KG1 (cell line): Measurements from ENCODE around the gene SMG6.
"Not testable (repeated sequence)": the region's sequence is repeated elsewhere in the genome, so short reads cannot be mapped to it uniquely, and the experiment has no call there.

ENCODE experiments used
- DNase-seq: peaks from one replicate; lab custom pipeline; 2025; lab: John Stamatoyannopoulos, UW

The SMG6 gene

GRCh38 chr17:2303204-2304188 is at the start of gene SMG6, which contains the start of gene SRR:
SMG6 (minus strand) TSS chr17:2303785; CDS start chr17:2303720, 65 bp downstream.
SRR (plus strand) TSS chr17:2303950; CDS start chr17:2315561, 11,611 bp downstream.
- DNase-seq, result peak; percentile 47

GRCh38 chr17:2351269-2351668 is 47.7 kb upstream of the SMG6 start:
- DNase-seq, result no peak

DNA sequence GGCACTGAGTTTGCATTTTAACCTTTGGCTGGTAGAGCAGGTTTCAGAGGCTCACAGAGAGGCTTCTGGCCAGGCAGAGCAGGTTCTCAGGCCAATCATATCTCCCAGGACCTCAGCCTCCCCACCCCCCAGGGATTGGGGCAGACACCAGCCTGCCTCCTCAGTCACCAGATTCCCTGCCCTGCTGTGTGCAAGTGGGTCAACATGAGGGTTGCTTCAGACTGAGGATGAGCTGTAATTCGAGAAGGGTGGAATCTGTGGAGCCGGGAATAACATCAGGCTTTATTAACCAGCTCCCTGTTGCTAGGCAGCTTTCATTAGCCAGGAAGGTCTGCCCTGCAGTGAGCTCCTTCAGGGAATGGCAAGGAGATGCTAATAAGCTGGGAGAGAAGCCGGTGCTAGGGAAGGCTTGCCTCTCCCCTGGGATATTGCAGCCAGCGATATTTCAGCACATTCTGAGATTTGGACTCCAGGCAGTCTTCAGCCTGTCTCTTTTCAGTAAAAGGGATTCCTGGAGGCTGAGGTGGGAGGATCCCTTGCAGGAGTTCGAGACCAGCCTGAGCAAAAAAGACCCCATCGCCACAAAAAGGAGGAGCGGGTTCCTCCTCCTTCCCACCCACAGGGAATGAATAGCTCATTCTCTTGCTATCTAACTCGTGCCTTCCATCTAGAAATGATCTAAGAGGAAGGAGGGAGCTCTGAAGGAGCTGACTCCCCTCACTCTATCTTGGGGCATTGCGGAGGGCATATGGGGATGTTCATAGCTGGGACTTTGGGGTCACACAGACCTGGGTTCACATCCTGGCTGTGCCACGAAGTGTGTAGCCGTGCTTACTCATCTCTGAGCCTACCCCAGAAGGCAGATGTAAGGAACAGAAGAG is 44.5 kb upstream of the SMG6 start:
- DNase-seq, result no peak

- DNase-seq, result no peak
Measured at GRCh38 chr17:2346475-2346874, 42.9 kb upstream of the SMG6 start.

- DNase-seq, result no peak
Measured at GRCh38 chr17:2344528-2344927, 40.9 kb upstream of the SMG6 start.

GRCh38 chr17:2343421-2343820 is 39.8 kb upstream of the SMG6 start:
- no peak for DNase-seq

- DNase-seq, result no peak
Measured at GRCh38 chr17:2338315-2338657, 34.7 kb upstream of the SMG6 start.

- DNase-seq, result no peak
Measured at GRCh38 chr17:2337544-2338314, 34.1 kb upstream of the SMG6 start.

GRCh38 chr17:2336852-2337543 is 33.4 kb upstream of the SMG6 start, which contains the start of gene SGSM2:
SGSM2 (plus strand) TSS chr17:2337501; CDS start chr17:2337689, 188 bp downstream.
- DNase-seq, result peak; percentile 1

DNA sequence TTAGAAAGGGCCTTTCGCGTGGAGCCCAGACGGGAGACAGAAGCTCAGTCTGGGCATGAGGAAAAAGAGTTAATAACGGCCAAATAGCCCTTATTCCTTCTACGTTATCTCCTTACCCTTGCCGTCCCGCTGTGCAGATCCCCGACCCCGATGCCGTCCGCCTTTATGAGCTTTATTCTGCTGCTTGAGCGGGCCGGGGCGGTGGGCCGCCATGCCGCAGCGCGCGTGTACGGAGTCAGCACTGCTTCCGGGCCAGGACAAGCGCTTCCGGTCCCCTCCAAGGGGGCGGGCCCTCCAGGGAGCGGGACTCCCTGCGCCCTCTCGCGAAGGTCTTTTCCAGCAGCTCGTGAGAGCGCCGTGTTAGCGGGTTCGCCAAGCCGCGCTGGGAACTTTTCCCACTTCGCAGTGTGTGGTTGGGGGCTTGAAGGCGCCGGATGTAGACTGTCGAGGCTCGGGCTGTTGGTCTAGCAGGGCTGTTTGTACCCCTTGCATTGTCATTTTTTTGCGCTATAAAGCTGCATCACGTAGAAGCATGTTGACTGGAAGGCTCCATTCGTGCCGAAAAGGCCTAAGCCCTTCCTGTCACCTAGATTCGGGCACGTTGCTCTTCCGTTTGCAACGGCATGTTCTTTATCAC is 32.7 kb upstream of the SMG6 start, which contains the start of gene TSR1:
Gene TSR1 (minus strand): TSS at position 243 of the 637 bp plus-strand sequence. CDS start 30 bp downstream, at position 213.
- peak; percentile 54 for DNase-seq

DNA sequence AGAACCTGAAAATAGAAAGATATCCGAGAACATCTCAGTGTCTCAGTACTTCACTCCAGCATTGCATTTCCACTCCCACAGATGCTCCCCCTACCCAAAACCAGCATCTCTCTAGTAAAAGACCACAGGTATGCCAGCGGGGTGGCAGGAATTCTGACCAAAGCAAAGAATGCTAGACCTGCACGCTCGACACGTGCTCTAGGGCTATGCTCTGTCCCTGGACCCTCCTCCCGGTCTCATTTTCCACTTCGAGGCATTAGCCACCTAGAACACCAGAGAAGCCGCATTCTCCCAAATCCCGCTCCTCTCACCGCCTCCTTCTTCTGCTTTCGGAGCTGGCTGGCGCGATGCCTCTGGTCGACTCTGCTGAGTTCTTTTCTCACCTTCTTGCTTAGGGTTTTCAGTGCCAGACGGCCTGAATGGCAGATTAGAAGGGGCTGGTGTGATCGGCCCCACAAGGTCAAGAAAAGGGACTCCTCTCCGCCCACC is 32.2 kb upstream of the SMG6 start:
- no peak for DNase-seq

GRCh38 chr17:2331303-2331702 is 27.7 kb upstream of the SMG6 start:
- DNase-seq, result no peak

GRCh38 chr17:2323629-2324314 is 20.2 kb upstream of the SMG6 start:
- no peak for DNase-seq

- DNase-seq, result no peak
Measured at GRCh38 chr17:2321399-2321798, 17.8 kb upstream of the SMG6 start.

DNA sequence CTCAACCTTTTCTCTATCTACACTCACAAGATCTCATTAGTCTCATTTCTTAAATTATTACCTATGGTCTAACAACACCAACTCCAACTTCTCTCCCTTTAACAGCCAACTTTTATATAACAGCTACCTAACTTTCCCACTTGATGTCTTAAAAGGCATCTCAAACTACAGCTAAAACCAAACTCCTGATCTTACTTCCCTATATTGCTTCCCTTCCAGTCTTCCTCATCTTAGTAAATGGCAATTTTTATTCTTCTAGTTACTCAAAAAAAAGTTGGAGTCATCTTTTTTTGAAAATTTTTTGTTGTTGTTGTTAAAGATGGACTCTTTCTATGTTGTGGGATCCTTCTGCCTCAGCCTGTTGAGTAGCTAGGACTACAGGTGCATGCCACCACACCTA is 15.5 kb upstream of the SMG6 start:
- no peak for DNase-seq

GRCh38 chr17:2317796-2318195 is 14.2 kb upstream of the SMG6 start:
- DNase-seq, result no peak

- not testable (repeated sequence) for DNase-seq
Measured at GRCh38 chr17:2316916-2317205, 13.3 kb upstream of the SMG6 start.

DNA sequence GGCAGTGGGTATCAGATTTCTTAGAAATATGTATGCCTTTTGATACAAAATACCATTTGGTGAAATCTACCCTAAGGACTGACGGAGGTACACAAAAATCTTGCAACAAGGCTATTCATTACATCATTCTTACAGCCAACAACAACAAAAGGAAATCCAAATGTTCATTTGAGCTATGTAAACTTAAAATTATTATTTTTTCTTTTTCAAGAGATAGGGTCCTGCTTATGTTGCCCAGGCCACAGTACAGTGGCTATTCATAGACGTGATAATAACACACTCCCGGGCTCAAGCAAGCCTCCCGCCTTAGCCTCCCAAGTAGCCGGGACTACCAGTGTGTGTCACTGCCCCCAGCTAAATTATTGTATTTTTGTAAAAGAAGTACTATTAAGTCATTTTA is 9.2 kb upstream of the SMG6 start:
- no peak for DNase-seq

- no peak for DNase-seq
Measured at GRCh38 chr17:2309338-2310154, 6.0 kb upstream of the SMG6 start.
